Lower leg skin (tissue), 4 donors: ENCODE measurements around the gene JAK3. TPM values are rescaled to one million over a fixed set of nuclear protein-coding genes. Genes with fewer than 3 reads are reported as not detected.

ENCODE experiments used
- DNase-seq, 2 donors: peaks; one replicate each; pipeline ENCODE4 v3.0.0-alpha.2; 2019; ENCODE audit warnings: low spot score in 2 of 2
- H3K4me3 ChIP-seq: fragments of 200-600 bp; sonication (generic); 2 replicates; pipeline ENCODE4 v1.5.1; 2017; ENCODE audit warnings: mild to moderate bottlenecking, low read depth; ENCODE audit not compliant: poor library complexity, severe bottlenecking
- CTCF ChIP-seq, 3 donors: fragments of 450-650 bp; IDR thresholded peaks; one replicate each; pipeline ENCODE4 v1.5.1; 2016; ENCODE audit warnings: antibody characterized with exemption in 3 of 3, mild to moderate bottlenecking in 3 of 3, moderate library complexity in 2 of 3
- POLR2A ChIP-seq, 2 donors: fragments of 450-650 bp; IDR thresholded peaks; one replicate each; pipeline ENCODE4 v1.6.1; 2016 to 2017; ENCODE audit warnings: antibody characterized with exemption in 2 of 2, mild to moderate bottlenecking in 1 of 2, moderate library complexity in 1 of 2
- WGBS, 2 donors: methylation state at CpG; one replicate each; pipeline ENCODE4 v1.1.5; 2018; 5-methylcytosine and 5-hydroxymethylcytosine counted together
- intact Hi-C: fragments of 100-400 bp; cut with DNase I; formaldehyde crosslinking; loops from one replicate; pipeline ENCODE4 v1.15.0; 2023; ENCODE audit warnings: low total_unique reads
- total RNA-seq, 4 donors: library from RNA; depleted of rRNA; stranded (reverse); fragments of >200 nt; gene quantifications; one replicate each; pipeline ENCODE4 v1.1.0, GENCODE V29; 2016

JAK3 gene
- total RNA-seq, 4 donors from 2014 or later = 2.1 to 4.0 (median 3.7) TPM

GRCh38 chr19:17869114-17869608 is 21.4 kb upstream of the JAK3 start:
- DNase-seq = no peak
- 45 to 56% methylated on average over 11 of the region's 11 CpGs for WGBS, 2 donors
- intact Hi-C loops = loop anchor here (5.0 kb wide), 1 partner anchor 123 kb away; no protein-coding TSS in a partner anchor
- TF ChIP-seq CTCF (IDR thresholded peaks at IDR 0.05) = no peak
- H3K4me3 ChIP-seq = no peak overlapping the region

- no peak for DNase-seq
- WGBS, 2 donors = 71 to 75% methylated on average over 6 of the region's 6 CpGs
- H3K4me3 ChIP-seq = no peak overlapping the region
- TF ChIP-seq POLR2A (IDR thresholded peaks at IDR 0.05) = no peak
- TF ChIP-seq CTCF (IDR thresholded peaks at IDR 0.05) = no peak
- intact Hi-C loops = loop anchor here (5.0 kb wide), 1 partner anchor 124 kb away; no protein-coding TSS in a partner anchor
Observed at GRCh38 chr19:17868669-17869068, 20.9 kb upstream of the JAK3 start.

DNA sequence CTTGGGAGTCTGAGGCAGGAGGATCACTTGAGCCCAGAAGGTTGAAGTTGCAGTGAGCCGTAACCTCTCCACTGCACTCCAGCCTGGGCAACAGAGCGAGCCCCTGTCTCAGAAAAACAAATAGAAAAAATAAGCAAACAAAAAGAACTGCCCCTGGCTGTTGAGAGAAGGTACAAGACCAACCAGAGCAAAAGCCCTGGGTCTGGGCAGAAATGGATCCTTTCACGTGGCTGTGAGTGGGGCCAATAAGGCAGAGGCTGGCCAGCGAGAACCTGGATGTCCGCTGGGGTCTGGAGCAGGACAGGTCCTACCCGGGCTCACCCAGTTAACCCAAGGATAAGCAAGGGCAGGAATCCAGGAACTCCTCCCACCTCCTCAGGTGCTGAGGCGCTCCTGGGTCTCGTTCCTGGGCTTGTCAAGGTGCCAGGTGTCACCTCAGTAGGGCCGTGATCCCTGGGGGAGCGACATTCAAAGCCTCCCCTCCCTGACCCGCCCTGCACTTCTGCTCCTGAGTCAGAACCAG is 19.2 kb upstream of the JAK3 start:
- 49 to 60% methylated on average over 11 of the region's 11 CpGs for WGBS, 2 donors
- no peak for TF ChIP-seq POLR2A (IDR thresholded peaks at IDR 0.05)
- TF ChIP-seq CTCF (IDR thresholded peaks at IDR 0.05) = no peak
- intact Hi-C loops = loop anchor here (5.0 kb wide), 1 partner anchor 125 kb away; no protein-coding TSS in a partner anchor
- DNase-seq = no peak
- H3K4me3 ChIP-seq = no peak overlapping the region

DNA sequence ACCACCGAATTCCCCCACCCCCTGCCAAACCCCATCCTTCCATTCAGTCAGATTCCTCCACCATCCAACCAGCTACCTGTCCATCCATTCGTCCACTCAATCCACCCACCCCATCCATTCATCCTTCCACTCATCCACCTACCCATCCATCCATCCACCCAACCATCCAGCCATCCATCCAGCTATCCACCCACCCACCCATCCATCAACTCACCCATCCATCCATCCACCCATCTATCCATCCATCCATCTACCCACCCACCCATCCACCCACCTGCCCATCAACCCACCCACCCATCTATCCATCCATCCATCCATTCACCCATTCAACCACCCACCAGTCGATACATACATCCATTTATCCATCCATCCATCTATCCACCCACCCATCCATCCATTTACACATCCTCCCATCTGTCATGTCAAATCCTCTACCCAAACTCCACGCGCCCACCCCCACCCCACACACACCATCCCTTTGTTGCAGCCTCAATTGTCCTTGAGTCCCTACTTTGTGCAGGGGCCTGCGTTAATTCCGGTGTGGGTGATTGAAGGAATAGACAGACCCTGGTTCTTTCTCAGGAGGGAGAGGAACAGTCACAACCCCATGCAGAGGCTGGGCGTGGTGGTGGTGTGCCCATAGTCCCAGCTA is 18.7 kb upstream of the JAK3 start:
- H3K4me3 ChIP-seq = no peak overlapping the region
- no peak for DNase-seq
- TF ChIP-seq CTCF (IDR thresholded peaks at IDR 0.05) = no peak
- no peak for TF ChIP-seq POLR2A (IDR thresholded peaks at IDR 0.05)
- 87 to 93% methylated on average over 8 of the region's 8 CpGs for WGBS, 2 donors
- intact Hi-C loops = loop anchor here (5.0 kb wide), 1 partner anchor 126 kb away; no protein-coding TSS in a partner anchor

- TF ChIP-seq POLR2A (IDR thresholded peaks at IDR 0.05) (no peak), CTCF (IDR thresholded peaks at IDR 0.05) (no peak)
- no peak overlapping the region for H3K4me3 ChIP-seq
- WGBS, 2 donors = 66 to 69% methylated on average over 12 to 13 of the region's 13 CpGs
- no peak for DNase-seq
- intact Hi-C loops = loop anchor here (5.0 kb wide), 1 partner anchor 127 kb away; no protein-coding TSS in a partner anchor
Observed at GRCh38 chr19:17865364-17866311, 17.9 kb upstream of the JAK3 start.
